ENCODE results near the gene DYNC1I1. TPM values are rescaled to one million over a fixed set of nuclear protein-coding genes. Genes with fewer than 3 reads are reported as not detected.

Gene DYNC1I1
- total and polyA plus RNA-seq, 10 donors = 0.21 to 7.5 (median 0.86) TPM

DNA sequence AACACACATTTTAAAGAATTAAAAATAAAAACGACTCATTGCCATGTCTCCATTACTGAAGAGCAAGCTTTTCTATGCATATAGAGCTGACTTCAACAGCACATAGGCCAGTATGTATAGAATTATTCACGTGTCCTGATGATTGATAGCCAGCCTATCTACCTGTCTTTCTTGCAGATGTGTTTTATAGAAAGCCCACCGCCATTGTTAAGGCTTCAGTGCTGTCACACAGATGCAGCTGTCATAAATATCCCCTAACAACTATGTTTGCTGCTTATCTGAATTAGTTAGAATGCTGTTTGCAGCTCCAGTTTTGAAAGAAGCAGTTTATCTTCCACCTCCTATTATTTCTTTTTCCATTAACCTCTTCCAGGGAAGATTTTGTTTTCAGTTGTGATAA lies 313.6 kb downstream of the DYNC1I1 start:
- no peak for TF ChIP-seq POLR2A (IDR thresholded peaks at IDR 0.05)
- TF ChIP-seq, protein P1, sequence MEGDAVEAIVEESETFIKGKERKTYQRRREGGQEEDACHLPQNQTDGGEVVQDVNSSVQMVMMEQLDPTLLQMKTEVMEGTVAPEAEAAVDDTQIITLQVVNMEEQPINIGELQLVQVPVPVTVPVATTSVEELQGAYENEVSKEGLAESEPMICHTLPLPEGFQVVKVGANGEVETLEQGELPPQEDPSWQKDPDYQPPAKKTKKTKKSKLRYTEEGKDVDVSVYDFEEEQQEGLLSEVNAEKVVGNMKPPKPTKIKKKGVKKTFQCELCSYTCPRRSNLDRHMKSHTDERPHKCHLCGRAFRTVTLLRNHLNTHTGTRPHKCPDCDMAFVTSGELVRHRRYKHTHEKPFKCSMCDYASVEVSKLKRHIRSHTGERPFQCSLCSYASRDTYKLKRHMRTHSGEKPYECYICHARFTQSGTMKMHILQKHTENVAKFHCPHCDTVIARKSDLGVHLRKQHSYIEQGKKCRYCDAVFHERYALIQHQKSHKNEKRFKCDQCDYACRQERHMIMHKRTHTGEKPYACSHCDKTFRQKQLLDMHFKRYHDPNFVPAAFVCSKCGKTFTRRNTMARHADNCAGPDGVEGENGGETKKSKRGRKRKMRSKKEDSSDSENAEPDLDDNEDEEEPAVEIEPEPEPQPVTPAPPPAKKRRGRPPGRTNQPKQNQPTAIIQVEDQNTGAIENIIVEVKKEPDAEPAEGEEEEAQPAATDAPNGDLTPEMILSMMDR (IDR thresholded peaks at IDR 0.05 in 8 of 11, conservative IDR thresholded peaks at IDR 0.05 in 3 of 11) = no peak
- no peak for TF ChIP-seq POLR2AphosphoS5 (IDR thresholded peaks at IDR 0.05)
- H3K36me3 ChIP-seq = no peaks in the 10 kb centered on the region
- intact Hi-C loops (cut with DNase I; ENCODE audit: low total_unique reads) = no loop called here
- peaks cover 0 to 12% (median 0%) of the 10 kb centered on the region in 7 donors for H3K27me3 ChIP-seq (replicated peaks in 1 of 7)
- WGBS, 5 donors = 64 to 89% (median 81%) methylated on average over 3 of the region's 3 CpGs
- H3K9me3 ChIP-seq = no peaks in the 10 kb centered on the region
- H3K4me3 ChIP-seq = no peak overlapping the region
- DNase-seq = no peak
- no peak overlapping the region for H3K27ac ChIP-seq
- no peaks in the 10 kb centered on the region for H3K4me1 ChIP-seq

DNA sequence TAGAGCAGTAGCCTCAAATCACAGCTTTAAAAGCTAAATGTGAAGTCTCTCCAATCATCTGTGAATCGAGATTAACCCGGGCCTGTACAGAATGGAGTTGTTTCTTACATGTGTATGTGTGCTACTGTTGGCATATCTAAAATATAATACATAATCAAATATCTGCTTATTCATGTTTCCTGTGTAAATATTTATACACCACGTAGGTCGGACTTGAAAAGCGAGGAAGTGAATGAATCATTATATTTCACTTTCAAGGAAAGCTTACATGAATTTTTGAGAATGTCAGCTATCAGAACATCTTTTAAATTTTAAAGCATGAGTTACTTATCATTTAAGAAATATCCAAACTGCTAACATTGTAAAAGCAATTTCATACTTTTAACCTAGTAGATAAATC lies 316.2 kb downstream of the DYNC1I1 start:
- Histone ChIP-seq H3K9me3 (no peaks in the 10 kb centered on the region), H3K27ac (no peak overlapping the region), H3K4me1 (no peaks in the 10 kb centered on the region), H3K27me3 (replicated peaks in 1 of 7) (peaks cover 0 to 14% (median 0%) of the 10 kb centered on the region in 7 donors), H3K36me3 (no peaks in the 10 kb centered on the region), H3K4me3 (no peak overlapping the region)
- DNase-seq = no peak
- intact Hi-C loops (cut with DNase I; ENCODE audit: low total_unique reads) = no loop called here
- TF ChIP-seq, protein P1 (IDR thresholded peaks at IDR 0.05 in 8 of 11, conservative IDR thresholded peaks at IDR 0.05 in 3 of 11) = no peak
- TF ChIP-seq POLR2A (IDR thresholded peaks at IDR 0.05) = no peak
- no peak for TF ChIP-seq POLR2AphosphoS5 (IDR thresholded peaks at IDR 0.05)
- 66 to 80% (median 68%) methylated on average over 5 of the region's 5 CpGs for WGBS, 5 donors

DNA sequence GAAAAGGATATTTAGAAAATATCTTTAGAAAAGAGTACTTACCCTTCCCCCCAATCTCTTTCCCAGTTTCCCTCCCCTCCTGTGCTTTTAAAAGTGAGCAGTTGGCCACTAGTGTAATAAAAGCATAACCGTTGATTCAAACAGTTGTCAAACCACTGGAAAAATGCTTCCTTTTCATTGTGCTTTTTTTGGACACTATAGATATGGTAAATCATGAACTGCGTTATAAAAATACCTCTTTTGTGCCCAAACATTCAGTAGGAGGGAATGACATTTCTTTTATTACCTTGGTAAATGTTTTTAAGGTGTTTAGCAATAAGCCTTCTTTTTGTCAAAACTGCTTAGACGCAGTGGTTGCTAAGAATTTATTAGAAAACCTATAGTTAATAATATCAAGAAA lies 317.2 kb downstream of the DYNC1I1 start:
- no peak overlapping the region for H3K4me3 ChIP-seq
- intact Hi-C loops (cut with DNase I; ENCODE audit: low total_unique reads) = no loop called here
- H3K4me1 ChIP-seq = no peaks in the 10 kb centered on the region
- no peak overlapping the region for H3K27ac ChIP-seq
- no peaks in the 10 kb centered on the region for H3K9me3 ChIP-seq
- 68 to 88% (median 78%) methylated on average over 3 of the region's 3 CpGs for WGBS, 5 donors
- DNase-seq = no peak
- H3K27me3 ChIP-seq (replicated peaks in 1 of 7) = peaks cover 0 to 14% (median 0%) of the 10 kb centered on the region in 7 donors
- TF ChIP-seq POLR2AphosphoS5 (IDR thresholded peaks at IDR 0.05) (no peak), POLR2A (IDR thresholded peaks at IDR 0.05) (no peak)
- TF ChIP-seq, protein P1 (IDR thresholded peaks at IDR 0.05 in 8 of 11, conservative IDR thresholded peaks at IDR 0.05 in 3 of 11) = no peak
- no peaks in the 10 kb centered on the region for H3K36me3 ChIP-seq

DNA sequence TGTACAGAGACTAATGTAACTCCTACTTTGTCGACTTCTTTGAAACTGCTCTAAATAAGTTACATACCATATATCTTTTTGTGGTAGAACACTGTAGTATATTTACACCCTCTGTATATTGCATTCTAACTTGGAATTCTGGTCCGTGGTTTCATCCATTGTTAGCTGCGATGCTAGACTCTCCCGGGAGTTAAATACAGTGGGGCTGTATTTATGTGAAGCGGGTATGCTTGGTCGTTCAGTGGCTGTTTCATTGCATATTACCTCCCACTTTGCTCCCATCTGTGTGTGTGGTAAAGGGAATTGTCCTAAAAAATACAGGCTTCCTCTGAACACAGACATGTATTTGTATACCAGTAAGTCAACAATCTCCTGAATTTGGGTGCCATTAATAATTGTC lies 318.4 kb downstream of the DYNC1I1 start:
- WGBS, 5 donors = 82 to 91% (median 87%) methylated on average over 6 of the region's 6 CpGs
- DNase-seq = no peak
- no peak for TF ChIP-seq POLR2AphosphoS5 (IDR thresholded peaks at IDR 0.05)
- no peak for TF ChIP-seq POLR2A (IDR thresholded peaks at IDR 0.05)
- TF ChIP-seq, protein P1 (IDR thresholded peaks at IDR 0.05 in 8 of 11, conservative IDR thresholded peaks at IDR 0.05 in 3 of 11) = no peak
- intact Hi-C loops (cut with DNase I; ENCODE audit: low total_unique reads) = no loop called here
- Histone ChIP-seq H3K9me3 (no peaks in the 10 kb centered on the region), H3K4me1 (no peaks in the 10 kb centered on the region), H3K27ac (no peak overlapping the region), H3K27me3 (replicated peaks in 1 of 7) (peaks cover 0 to 14% (median 0%) of the 10 kb centered on the region in 7 donors), H3K4me3 (no peak overlapping the region), H3K36me3 (no peaks in the 10 kb centered on the region)
